CD4-positive, alpha-beta T cell treated with Interleukin-21 for 1 hour (primary cell): ENCODE results near the gene THEM5.
A peak's percentile ranks its signal among the peaks of the same experiment; 100 is the strongest.

Experiments
- DNase-seq: peaks from one replicate; pipeline ENCODE4 v3.0.0-alpha.2; 2020

THEM5 gene

DNA sequence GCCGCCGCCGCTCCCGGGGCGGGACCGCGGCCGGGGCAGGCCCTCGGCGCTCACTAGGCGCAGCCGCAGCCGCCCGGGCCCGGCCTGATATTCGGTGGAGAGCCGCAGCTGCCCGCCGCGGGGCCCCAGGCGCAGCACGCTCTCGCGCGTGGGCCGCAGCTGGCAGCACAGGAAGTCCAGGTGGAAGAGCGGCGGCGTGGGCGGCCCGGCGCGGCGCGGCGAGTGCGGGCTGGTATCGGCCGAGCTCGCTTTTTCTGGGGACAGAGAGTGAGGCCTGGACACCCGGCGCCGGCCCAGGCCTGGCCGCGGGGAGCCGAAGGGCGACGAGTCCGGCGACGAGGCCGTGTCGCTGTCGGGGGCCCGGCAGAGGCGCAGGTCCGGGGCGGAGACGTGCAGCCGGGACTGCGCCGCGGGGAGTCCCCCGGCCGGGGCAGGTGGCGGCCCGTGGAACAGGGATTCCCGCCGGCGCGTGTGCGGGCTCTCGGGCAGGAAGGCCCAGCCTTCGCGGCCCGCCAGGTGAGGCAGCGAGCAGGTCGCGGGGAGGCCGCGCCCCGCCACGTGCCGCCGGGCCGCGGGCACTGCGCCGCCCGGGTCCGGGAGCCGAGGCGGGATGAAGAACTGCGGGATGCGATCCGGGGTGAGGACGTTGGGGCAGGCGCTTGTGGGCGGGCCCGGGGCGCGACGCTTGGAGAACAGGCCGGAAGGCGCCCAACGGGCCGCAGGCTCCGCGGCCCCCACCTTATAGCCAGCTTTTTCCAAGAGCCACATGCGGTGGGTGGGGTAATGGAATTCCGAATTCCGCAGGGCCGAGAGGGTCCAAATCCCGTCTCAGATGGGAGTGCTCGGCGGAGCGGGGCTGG, 15.1 kb downstream of the THEM5 start:
- DNase-seq: peak; percentile 41

DNA sequence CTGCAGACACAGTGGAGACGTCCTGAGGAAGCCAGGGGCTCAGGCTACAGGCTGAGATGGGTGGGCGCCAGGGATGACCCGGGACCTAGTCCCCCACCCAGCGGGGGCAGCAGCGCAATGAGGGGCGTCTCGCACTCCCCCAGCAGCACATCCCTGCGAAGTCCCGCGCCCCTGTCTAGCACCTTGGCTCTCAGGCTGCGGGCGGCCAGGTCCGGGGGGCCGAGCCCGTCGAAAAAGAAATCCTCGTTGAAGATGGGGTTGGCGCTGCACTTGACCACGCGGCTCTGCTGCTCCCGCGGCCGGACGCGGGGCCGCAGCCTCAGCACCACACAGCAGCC, 15.7 kb downstream of the THEM5 start:
- DNase-seq: no peak

DNA sequence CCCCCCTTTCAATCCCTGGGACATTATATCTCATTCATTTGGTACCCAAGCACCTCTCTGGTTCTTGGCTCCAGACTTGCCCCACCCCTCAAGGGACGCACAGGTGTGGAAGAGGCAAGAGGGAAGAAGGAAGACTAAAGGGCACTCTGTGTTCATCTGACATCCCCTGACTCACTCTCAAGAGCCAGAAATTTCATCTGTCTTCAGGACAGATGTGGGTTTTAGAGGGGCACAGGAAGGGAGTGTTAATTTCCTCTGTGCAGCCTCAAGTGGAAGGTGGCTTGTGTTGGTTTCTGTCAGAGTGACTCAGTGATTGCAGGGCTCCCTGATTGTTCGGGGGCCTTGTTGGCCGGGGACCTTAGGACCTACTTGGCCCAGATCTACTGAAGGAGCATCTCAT, 16.3 kb downstream of the THEM5 start:
- peak; percentile 42 for DNase-seq

DNA sequence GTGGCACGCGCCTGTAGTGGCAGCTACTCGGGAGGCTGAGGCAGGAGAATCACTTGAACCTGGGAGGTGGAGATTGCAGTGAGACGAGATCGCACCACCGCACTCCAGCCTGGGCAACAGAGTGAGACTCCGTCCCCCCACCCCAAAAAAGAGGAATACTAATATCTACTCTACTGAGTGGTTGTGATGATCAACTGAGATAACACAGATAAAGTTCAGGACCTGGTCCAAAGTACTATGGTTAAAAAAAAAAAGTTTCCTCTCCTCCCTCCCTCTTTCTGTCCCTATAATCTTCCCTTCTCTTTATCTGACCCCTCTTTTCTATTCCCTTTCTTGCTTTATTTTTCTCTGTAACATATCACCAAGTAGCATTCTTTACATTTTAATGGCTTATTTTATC, 17.9 kb downstream of the THEM5 start:
- DNase-seq: no peak

DNA sequence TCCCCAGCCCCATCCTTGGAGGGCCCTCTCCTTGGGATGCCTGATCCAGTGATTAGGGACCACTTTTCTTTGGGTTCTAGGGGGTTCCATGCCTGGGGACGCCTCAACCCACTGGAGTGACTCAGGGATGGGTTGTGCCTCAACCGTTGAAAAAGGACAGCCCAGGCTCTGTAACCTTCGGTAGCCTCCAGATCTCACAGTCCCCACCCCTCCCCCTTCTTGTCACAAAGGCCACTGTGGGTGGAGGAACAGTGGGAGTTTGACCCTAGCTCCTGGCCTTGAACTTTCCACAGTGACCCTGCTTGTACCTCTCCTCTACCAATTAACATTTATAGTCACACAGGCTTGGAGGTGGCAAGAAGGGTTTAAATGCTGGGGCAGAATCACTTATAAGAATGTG, 19.3 kb downstream of the THEM5 start:
- no peak for DNase-seq

DNA sequence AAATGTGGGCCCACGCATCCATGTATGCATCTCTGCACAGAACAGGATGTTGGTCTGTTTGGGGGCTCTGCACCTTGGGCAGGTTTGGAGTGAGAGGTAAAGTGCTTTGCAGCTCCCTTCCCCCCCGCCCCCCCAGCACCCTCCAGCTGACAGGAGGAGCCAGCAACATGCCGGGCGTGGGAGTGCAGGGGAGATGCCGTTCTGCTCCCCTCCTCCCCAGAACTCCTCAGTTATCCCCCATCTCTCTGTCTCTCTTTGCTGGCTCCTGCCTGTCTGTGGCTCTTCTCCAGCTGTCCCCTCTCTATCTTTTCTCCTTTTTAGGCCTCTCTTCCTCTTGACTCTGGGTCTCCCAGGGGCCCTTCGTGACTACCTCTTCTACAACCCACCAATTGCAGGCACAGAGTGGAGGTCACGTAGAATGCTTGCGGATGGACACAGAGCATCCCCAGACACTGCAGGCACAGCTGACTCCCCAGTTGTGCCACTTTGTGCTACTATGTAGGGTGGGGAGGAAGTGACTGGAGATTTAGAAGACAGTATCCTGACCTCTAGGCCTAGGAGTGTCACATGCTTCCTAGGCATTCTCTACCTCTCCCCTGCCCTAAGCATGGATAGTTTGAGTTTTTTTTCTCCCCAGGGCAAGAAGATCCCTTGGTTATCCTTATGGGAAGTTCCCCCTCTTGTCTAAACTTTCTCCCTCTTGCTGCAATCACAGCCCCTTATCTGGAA, 20.2 kb downstream of the THEM5 start:
- DNase-seq: no peak

DNA sequence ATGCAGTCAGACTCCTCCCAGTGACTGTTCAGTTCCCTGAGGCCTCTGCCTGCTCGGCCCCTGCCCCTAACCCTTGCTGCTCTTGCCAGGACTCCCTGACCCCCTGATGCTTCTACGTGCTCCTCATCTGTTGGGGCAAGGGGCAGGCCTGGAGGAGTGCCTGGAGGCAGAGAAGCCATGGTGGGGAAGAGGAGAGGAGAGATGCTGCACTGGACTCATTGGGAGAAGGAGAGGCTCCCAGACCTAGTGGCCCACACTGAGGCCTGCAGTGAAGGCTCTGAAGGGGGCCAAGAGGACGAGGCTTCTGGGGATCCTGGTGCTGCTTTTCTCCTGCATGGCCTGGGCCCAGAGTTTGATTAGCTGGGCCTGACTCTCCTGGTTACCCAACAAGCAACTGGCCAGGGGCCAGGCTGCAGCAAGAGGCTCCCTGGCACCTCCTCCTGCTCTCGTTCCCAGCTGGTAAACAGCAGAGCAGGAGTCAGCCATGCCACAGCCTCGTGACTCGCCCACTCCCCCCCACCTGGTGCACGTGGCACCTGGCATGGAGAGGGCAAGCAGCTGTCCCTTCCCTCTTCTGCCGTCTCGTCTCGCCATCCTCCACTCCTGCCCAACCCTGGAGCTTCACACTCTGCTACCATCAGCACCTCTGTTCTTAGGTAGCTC, 21.1 kb downstream of the THEM5 start:
- DNase-seq: no peak

DNA sequence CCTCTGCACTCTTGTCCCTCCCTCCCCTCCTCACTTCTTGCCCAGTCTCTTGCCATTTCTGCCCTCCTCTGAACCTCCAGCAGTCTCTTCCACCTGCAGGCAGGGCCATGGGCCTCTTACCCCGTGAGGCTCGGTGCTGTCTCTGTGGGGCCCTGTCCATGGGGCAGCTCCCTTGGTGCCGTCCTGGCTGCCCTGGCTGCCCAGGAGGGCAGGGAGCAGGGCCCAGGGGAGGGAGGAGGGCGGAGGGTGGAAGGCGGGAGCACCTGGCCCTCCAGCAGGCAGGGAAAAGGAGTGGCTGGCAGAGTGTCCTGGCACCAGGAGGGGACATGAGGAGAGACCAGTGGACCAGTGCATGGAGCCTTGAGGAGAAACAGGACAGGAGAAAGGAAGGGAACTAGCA, 21.9 kb downstream of the THEM5 start, which contains the start of gene RORC:
TSS of gene RORC (minus strand) at position 198 of the 400 bp plus-strand sequence. CDS start at position 160, 38 bp downstream.
- DNase-seq: no peak

DNA sequence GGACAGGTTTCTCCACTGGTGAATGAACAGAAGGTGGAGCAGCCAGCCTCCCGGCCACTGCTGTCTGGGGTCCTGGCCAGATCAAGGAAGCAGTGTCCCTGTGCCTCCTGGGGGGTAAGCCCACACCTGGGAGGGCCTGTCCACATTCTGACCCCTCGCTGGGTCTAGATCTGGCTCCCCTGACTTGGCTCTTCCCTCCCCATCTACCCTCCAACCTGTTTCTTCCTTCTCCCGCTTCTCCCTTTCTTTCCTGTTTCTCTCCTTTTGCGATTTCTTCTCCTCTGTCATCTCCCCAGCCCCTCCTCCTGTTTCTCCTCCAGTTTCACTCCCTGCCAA, 22.3 kb downstream of the THEM5 start:
- DNase-seq: no peak

DNA sequence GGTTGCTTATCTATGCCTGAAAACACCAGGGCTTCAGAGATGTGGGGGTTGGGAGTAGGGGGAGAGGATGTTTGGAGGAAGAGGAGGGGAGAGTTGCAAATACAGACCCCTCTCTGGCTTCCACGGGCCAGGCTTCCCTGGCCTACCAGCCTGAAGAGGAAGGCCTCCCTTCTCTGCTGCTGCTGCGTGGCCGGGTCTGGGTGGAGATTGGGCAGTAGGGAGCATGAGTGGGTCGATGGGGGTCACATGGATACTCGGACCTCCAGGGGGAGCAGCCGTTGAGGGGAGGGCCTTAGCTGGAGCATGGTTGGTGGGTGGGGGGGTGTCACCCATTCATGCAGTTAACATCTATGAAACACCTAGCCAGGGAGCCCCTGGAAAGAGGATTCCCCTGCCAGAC, 23.5 kb downstream of the THEM5 start:
- no peak for DNase-seq

DNA sequence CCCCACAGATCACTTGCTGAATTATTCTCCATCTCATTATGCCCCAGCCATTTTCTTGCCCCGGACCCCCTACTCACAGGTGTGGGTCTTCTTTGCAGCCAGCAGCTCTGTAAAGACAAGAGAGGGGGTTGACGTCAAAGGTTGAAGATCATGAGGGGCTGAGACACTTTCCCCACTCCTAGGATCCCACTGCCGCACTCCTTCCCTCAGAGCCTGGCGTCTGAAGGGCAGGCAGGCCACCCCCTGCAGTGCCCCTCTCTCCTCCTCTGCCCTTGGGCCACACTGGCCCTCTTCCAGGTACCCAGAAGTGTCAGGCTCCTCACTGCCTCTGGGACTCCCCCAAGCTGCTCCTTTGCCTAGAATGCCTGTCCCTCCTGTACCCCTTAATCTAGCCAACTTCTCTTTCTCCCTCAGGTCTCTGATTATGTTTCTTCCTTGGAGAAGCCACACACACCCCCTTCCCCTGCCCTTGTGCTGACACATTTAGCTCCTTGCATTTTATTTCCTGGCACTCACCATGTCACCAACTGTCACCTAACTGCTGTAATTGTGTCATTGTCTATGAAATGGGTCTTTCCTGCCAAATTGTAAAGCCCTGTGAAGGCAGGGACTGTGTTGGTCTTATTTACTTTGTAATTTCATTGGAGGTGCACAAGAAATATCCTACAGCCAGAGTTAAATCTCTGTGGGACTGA, 24.0 kb downstream of the THEM5 start:
- DNase-seq: no peak

DNA sequence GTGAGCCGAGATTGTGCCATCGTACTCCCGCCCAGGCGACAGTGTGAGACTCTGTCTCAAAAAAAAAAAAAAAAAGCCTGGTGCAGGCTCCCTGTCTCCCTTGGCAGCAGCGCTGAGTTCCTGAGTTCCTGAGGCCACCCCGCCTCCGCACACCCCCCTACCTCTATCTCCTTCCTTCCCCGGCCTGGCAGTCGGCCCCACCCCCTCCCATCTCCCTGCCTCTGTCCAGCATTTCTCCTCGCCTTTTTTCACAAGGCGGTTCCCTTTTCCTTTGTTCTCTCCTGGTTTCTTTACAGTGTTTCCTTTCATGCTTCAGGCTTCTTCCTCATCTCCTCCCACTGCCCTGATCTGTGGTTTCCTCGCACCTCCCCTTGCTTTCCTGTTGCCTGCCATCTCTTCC, 24.6 kb downstream of the THEM5 start:
- no peak for DNase-seq

DNA sequence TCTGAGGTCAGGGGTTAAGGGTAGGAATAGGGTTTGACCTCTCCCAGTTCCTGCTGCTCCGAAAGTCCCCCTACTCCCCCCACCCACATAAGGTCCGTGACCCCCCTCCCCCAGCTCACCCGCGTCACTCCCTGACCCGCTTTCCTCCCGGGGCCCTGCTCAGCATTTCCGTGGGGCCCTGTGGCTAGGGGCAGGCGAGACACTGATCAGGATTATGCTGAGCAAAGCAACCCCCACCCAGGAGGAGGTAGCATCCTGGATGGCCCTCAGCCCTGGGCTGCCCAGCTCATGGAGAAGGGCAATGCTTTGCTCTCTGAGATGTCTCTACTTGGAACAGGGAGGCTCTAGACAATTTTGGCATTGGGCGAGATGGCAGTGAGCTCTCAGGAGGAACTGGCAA, 25.7 kb downstream of the THEM5 start:
- DNase-seq: peak; percentile 38

DNA sequence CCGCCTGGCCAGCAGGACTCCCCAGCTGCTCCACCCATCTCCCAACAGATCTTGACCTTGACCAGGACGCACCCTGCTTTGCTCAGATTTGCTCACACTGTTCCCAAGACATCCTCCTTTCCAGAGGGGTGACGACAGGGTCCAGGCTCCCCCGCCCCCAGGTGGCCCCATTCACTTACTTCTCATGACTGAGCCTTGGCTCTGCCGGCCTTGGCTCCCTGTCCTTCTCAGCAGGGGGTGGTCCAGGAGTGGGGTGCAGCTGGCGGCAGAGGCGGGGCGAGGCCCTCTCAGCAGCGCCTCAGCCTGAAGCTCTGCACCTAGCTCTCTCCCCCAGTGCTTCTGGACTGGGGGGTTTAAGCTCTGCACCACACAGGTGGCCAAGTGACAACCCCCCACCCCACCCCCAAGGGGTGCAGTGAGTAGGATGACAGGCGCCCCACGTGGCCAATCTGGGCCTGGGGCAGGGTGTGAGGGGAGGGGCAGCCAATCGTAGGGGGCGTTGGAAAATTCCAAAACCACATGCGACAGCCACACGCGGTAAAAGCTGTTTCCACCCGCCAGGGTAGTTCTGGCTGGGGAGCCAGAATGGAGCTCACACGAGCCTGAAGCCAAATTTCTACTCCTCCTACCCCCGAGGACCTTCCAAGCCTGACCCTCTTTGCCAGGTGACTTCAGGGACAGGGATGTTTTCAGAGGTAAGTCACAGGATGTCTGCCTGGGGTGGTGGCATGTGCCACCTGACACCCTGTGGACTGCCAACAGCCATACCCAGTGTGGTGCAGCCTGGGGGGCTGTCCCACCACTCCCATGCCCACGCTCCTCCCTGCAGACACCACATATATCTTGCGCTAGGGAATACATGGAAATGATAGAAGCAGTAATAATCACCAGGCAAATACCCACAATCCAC, 27.5 kb downstream of the THEM5 start:
- peak; percentile 38 for DNase-seq

DNA sequence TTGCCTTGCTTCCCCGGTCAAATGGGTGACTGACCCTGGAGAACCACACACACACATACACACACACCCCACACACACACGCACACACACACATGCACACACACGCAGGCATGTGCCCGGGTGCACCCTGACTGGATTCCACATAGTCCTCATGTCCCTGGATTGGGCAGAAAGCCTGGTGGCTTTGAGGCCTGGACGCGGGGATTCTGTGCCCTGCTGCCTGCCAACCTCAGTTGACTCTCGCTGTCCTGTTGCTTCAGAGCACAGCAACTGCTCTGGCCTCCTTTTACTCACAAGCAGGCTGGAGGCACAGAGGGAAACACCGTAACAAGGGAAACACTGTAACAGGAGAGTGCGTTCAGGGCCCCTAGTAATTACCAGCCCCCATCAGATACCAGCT, 28.3 kb downstream of the THEM5 start:
- no peak for DNase-seq

DNA sequence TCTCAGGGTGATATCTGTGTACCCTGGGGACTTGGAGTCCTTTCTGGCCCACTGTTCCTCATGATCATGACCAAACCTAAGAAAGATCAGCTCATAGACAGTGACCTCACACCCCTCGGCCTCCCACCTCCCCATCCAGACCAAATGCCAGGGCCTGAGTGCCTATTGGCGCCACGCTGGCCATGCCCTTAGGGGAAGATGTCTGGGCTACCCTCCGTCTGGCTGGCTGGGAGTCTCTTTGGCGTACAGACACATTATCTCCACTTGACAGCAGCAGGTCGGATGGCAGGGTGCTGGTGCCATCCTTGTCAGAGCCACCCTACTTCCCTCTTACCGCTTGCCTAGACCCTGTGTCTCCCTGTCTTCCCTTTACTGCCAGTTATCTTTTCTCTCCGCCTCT, 30.3 kb downstream of the THEM5 start:
- no peak for DNase-seq

DNA sequence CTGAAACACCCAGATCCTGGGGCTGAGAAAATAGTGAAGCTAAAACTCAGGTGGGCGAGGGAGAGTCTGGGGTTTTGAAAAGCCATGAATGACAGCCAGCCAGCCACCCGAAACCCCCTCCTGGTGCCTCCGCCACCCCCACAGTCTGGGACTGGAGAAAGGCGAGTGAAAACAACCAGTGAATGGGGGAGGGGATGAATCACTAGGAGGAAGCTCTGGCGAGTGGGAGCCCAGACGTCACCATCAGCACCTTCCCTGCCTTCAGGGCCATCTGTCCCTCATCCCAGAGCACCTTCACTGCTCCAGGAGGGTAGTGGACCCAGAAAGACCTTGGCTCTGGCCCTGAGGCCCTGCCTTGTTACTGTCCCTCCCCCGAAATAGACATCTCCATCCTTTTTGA, 31.1 kb downstream of the THEM5 start:
- no peak for DNase-seq

DNA sequence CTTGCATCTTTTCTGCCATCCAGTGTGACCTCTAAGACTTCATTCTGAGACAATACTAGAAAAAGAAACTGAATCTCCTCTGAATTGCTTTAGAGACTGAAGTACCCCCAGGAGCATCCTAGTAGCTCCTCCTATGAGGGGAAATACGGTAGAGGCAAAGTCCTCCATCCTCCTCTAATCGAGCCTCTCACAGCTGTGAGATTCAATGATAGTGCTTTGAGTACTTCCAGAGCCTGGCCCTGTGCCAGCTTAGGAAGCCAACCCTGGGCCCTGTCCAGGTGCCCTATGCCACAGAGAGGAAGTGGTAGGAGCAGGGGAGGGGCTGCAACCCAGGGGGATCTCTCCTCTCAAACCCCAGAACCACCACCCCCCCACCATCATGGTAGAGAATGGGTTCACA, 32.6 kb downstream of the THEM5 start:
- peak; percentile 39 for DNase-seq

DNA sequence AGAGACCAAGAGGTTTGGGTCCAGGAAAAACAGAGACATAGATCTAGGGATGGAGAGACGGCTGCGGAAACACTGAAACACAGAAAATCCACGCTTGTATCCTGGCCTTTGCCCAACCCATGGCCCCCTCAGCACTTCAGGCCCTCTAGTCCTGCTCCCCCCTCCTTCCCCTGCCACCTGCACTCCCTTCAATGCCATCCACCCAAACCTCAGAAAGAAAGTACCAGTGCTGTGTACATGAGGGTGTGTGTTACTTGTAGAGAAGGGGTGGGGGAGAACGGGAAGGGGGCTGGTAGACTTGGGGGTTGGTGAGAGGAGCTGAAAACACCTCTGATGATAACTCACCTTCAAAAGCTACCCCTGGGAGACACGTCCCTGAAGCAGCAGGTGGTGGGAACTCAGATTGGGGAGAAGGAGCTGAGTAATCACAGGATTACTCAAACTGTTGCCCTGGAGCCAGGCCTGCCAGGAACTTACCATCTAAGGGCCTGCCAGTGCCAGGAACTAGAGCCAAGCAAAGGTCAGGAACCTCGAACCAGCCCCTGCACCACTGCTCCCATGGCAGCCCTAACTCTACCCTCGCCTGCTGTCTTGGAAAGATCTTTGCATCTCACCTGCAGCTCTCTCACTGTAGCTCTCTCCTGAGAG, 33.4 kb downstream of the THEM5 start:
- no peak for DNase-seq

DNA sequence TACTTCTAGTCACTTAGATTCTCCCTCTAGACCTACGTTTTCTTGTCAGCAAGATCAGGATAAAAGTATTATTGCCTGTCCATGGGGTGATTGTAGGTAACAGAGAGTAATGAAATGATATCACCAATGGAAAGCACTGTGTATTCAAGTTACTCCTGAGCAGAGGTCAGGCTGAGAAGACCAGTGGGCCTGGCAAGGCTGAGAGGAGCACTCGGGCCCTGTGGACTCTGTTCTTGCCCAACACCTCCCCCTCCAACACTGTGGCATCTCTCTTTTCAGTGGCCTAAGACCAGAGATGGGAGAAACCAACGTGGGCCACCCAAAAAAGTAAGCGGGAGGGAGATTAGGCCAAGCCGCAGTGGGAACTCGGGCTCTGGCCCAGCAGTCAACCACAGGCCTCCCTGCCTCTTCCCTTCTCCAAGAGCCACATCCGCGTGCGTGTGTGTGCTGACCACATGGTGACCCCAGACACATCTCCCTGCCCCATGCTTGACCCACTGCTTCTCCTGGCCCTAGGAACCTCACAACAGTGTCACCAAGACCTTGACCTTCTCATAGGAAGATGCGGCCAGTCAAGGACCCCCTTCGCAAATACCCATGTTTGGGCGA, 34.2 kb downstream of the THEM5 start:
- DNase-seq: no peak

DNA sequence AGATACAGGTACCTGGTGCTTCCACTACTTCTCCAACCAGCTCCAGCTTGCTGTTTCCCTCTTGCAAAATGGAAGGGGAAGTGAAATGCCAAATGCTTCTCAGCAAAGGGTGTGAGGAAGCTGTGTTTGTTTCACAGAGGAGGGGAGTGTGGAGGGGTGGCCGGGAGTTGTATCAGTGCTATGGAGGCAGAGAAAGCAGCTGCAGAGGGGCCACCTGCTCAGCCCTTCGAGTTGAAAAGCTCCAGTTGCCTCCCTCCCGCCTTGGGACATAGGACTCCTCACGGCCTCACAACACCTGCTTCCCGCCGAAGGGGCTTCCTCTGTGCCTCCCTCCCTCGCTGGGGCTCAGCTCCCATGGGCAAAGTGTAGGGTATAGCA, 36.2 kb downstream of the THEM5 start:
- no peak for DNase-seq
